ENCODE results near the gene ACP7. TPM values are rescaled to one million over a fixed set of nuclear protein-coding genes. Genes with fewer than 3 reads are reported as not detected.

Gene ACP7
- total and polyA plus RNA-seq, 2 donors (not counting 1 experiment from before 2014, with no cell fraction given), result not detected

DNA sequence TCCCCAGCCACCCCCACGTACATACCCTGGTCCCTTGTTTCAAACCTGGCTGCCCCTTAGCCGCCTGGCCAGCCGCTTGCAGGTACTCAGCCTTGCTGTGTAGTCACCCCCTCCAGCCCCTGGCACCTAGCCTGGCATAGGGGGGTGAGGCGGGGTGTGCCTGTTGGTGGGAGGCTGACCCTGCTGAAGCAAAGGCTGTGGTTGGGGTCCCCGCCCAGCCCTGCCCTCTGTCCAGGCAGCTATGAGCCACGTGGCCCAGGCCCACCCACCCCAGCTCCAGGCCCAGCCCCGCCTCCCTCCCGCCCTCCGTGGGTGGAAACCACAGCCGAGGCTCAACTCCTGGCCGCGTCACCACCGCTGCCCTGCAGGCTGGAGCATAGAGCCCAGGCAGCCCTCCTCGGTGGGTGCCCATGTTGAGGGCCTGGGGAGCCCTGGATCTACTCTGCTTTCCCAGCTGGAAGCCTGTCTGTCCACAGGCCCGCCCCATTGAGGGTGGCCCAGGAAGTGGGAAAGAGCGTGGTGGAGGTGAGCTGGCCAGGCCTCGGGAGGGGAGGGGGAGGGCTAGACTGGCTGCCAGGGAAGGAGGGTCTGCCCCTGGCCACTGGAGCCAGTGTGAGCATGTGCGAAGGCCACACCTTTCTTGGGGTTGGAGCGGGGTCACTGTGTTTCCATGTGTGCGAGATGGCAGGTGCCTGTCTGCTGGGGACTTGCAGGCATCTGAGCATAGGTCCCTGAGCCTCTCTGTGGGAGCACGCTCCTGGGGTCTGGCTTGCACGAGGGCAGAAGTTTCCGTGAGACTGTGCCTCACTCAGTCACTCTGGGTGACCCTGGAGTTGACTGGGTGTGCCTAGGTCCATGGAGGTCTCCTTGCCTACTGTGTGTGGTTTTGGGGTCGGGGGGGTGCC, 72.4 kb downstream of the ACP7 start:
- DNase-seq (ENCODE audit: low read depth in 2 of 2), result peak in 1 of 2 donors; percentile 55
- Histone ChIP-seq H2AFZ (ENCODE audit: low read length) (no peak overlapping the region), H3K36me3 (ENCODE audit: control insufficient read depth, insufficient read depth, low read length) (peaks cover 2% of the 10 kb centered on the region), H3K9ac (ENCODE audit: insufficient read depth, low read length) (no peak overlapping the region), H3K4me2 (ENCODE audit: extremely low read depth, insufficient read depth, low read length) (peak overlapping the region; percentile 11), H3K4me1 (ENCODE audit: control insufficient read depth, extremely low read depth, insufficient read depth, low read length) (no peaks in the 10 kb centered on the region), H3K27ac (ENCODE audit: insufficient read depth, low read length) (no peak overlapping the region), H3K27me3 (ENCODE audit: control insufficient read depth, insufficient read depth, low read length) (no peaks in the 10 kb centered on the region), H3K9me3 (ENCODE audit: control insufficient read depth, insufficient read depth, low read depth, low read length) (no peaks in the 10 kb centered on the region), H3K4me3 (replicated peaks in 1 of 4; ENCODE audit: control extremely low read depth in 1 of 4, insufficient read depth in 1 of 4, low read depth in 3 of 4, low read length in 4 of 4) (peak overlapping the region in 1 of 4 experiments; percentile 23), H4K20me1 (ENCODE audit: control insufficient read depth, extremely low read depth, insufficient read depth, low read length) (no peaks in the 10 kb centered on the region), H3K79me2 (ENCODE audit: control insufficient read depth, insufficient read depth, low read length) (peaks cover 38% of the 10 kb centered on the region)
- TF ChIP-seq, protein P1, sequence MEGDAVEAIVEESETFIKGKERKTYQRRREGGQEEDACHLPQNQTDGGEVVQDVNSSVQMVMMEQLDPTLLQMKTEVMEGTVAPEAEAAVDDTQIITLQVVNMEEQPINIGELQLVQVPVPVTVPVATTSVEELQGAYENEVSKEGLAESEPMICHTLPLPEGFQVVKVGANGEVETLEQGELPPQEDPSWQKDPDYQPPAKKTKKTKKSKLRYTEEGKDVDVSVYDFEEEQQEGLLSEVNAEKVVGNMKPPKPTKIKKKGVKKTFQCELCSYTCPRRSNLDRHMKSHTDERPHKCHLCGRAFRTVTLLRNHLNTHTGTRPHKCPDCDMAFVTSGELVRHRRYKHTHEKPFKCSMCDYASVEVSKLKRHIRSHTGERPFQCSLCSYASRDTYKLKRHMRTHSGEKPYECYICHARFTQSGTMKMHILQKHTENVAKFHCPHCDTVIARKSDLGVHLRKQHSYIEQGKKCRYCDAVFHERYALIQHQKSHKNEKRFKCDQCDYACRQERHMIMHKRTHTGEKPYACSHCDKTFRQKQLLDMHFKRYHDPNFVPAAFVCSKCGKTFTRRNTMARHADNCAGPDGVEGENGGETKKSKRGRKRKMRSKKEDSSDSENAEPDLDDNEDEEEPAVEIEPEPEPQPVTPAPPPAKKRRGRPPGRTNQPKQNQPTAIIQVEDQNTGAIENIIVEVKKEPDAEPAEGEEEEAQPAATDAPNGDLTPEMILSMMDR (conservative IDR thresholded peaks at IDR 0.05 in 1 of 2, IDR thresholded peaks at IDR 0.05 in 1 of 2; ENCODE audit: low read depth in 1 of 2, low read length in 2 of 2), result no peak
- TF ChIP-seq EZH2 (IDR thresholded peaks at IDR 0.05; ENCODE audit: low read length, missing control alignments), result no peak

DNA sequence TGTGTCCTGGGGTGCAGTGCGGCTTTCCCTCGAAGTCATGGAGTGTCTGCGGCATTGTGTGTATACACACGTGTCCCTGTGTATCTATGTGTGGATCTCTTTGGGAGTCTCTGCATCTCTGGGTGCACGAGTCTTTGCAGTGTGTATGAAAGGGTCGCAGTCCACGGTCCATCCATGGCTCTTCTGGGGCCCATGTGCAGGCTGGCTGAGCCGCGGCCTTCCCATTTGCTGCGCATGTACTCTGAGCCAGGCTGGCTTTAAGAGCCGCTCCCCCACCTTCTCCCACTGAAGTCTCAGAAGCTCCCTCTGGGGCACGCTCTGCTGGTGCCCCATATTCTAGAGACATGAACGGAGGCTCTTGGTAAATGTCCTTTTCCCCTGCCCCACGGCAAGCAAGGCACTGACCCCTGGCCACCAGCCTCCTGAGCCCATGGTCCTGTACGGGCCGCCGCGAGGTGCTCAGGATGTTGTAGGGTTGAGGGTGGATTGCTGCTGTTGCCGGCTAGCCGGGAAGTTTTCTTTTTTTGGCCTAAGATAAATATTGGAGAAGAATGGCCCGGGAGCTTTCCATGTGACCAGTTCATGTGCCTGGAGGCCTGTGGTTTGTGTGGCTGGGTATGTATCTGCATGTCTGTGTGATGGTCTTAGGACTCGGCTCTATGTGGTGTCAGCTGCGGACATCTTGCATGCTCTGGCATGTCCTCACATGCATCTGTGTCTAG, 73.3 kb downstream of the ACP7 start:
- peaks cover 39% of the 10 kb centered on the region for H3K79me2 ChIP-seq (ENCODE audit: control insufficient read depth, insufficient read depth, low read length)
- no peak overlapping the region for H3K27ac ChIP-seq (ENCODE audit: insufficient read depth, low read length)
- H3K4me2 ChIP-seq (ENCODE audit: extremely low read depth, insufficient read depth, low read length), result peak overlapping the region; percentile 40
- no peak overlapping the region for H2AFZ ChIP-seq (ENCODE audit: low read length)
- no peaks in the 10 kb centered on the region for H4K20me1 ChIP-seq (ENCODE audit: control insufficient read depth, extremely low read depth, insufficient read depth, low read length)
- H3K9ac ChIP-seq (ENCODE audit: insufficient read depth, low read length), result no peak overlapping the region
- H3K36me3 ChIP-seq (ENCODE audit: control insufficient read depth, insufficient read depth, low read length), result peaks cover 2% of the 10 kb centered on the region
- DNase-seq (ENCODE audit: low read depth in 2 of 2), result peak; percentile 8 to 29
- no peak overlapping the region for H3K4me3 ChIP-seq (replicated peaks in 1 of 4; ENCODE audit: control extremely low read depth in 1 of 4, insufficient read depth in 1 of 4, low read depth in 3 of 4, low read length in 4 of 4)
- H3K27me3 ChIP-seq (ENCODE audit: control insufficient read depth, insufficient read depth, low read length), result no peaks in the 10 kb centered on the region
- no peak for TF ChIP-seq EZH2 (IDR thresholded peaks at IDR 0.05; ENCODE audit: low read length, missing control alignments)
- TF ChIP-seq, protein P1 (conservative IDR thresholded peaks at IDR 0.05 in 1 of 2, IDR thresholded peaks at IDR 0.05 in 1 of 2; ENCODE audit: low read depth in 1 of 2, low read length in 2 of 2), result no peak
- H3K9me3 ChIP-seq (ENCODE audit: control insufficient read depth, insufficient read depth, low read depth, low read length), result no peaks in the 10 kb centered on the region
- H3K4me1 ChIP-seq (ENCODE audit: control insufficient read depth, extremely low read depth, insufficient read depth, low read length), result no peaks in the 10 kb centered on the region

- TF ChIP-seq EZH2 (IDR thresholded peaks at IDR 0.05; ENCODE audit: low read length, missing control alignments), result no peak
- TF ChIP-seq, protein P1 (conservative IDR thresholded peaks at IDR 0.05 in 1 of 2, IDR thresholded peaks at IDR 0.05 in 1 of 2; ENCODE audit: low read depth in 1 of 2, low read length in 2 of 2), result no peak
- Histone ChIP-seq H3K9me3 (ENCODE audit: control insufficient read depth, insufficient read depth, low read depth, low read length) (no peaks in the 10 kb centered on the region), H3K4me1 (ENCODE audit: control insufficient read depth, extremely low read depth, insufficient read depth, low read length) (no peaks in the 10 kb centered on the region), H3K27me3 (ENCODE audit: control insufficient read depth, insufficient read depth, low read length) (no peaks in the 10 kb centered on the region), H4K20me1 (ENCODE audit: control insufficient read depth, extremely low read depth, insufficient read depth, low read length) (no peaks in the 10 kb centered on the region), H3K9ac (ENCODE audit: insufficient read depth, low read length) (no peak overlapping the region), H2AFZ (ENCODE audit: low read length) (no peak overlapping the region), H3K4me2 (ENCODE audit: extremely low read depth, insufficient read depth, low read length) (peak overlapping the region; percentile 40), H3K4me3 (replicated peaks in 1 of 4; ENCODE audit: control extremely low read depth in 1 of 4, insufficient read depth in 1 of 4, low read depth in 3 of 4, low read length in 4 of 4) (no peak overlapping the region), H3K27ac (ENCODE audit: insufficient read depth, low read length) (no peak overlapping the region), H3K79me2 (ENCODE audit: control insufficient read depth, insufficient read depth, low read length) (peaks cover 44% of the 10 kb centered on the region), H3K36me3 (ENCODE audit: control insufficient read depth, insufficient read depth, low read length) (peaks cover 2% of the 10 kb centered on the region)
- no peak for DNase-seq (ENCODE audit: low read depth in 2 of 2)
Measured at GRCh38 chr19:39157997-39158389, 73.8 kb downstream of the ACP7 start.

All from fibroblast of lung (primary cell).